IPS-NIHi7 (cell line): Measurements from ENCODE around the gene PLCB4.
A peak's percentile ranks its signal among the peaks of the same experiment; 100 is the strongest.

ENCODE experiments used
- DNase-seq: peaks from one replicate; pipeline ENCODE4 v3.0.0; 2012; ENCODE audit warnings: mixed read lengths; ENCODE audit errors: extremely low spot score

Gene PLCB4

DNA sequence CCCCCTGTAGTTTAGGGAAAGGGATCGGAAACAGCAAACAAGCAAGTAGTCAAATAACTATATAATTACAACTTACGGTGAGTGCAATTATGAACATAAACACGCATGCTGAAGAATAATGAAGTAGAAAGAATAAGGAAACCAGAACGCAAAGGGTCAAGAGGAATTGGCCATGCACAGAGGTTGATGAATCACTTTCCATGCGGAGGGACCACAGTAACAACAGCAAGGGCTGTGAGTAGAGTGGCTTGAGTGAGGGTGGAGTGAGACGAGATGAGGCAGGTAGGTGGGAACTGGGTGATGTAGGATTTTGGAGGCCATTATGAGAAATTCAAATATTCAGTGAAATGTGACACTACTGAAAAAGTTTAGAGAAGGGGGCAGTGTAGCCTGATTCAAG is 333.3 kb downstream of the PLCB4 start:
- no peak for DNase-seq

DNA sequence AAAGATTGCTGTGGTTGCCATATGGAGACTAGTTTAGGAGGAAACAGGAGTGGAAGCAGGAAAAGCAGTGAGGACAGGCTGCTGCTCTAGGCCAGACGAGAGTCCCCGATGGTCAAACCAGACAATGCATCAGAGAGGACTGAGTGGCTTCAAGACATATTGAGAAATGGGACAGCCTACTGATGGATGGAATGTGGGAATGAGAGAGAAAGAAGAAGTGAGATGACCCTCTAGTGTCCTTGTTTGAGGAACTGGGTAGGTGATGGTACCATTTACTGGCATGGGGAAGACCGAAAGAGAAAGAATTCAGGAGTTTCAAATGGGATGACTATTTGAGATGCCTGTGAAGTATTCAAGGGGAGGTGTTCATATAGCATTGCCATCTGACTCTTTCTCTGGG is 333.7 kb downstream of the PLCB4 start:
- DNase-seq: no peak

DNA sequence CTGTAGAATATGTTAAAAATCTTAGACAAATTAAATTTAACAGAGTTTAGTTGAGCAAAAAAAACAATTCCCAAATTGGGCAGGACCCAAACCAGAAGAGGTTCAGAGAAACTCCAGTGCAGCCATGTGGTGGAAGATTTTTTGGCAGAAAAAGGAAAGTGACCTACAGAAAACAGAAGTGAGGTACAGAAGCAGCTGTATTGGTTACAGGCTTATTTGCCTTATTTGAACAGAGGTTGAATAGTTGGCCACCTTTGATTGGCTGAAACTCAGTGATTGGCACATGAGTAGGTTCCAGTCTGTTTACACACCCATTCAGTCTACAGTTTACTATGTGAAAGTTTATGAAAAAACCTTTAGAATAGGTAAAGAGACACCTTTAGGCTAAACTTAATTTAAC is 334.6 kb downstream of the PLCB4 start:
- no peak for DNase-seq

DNA sequence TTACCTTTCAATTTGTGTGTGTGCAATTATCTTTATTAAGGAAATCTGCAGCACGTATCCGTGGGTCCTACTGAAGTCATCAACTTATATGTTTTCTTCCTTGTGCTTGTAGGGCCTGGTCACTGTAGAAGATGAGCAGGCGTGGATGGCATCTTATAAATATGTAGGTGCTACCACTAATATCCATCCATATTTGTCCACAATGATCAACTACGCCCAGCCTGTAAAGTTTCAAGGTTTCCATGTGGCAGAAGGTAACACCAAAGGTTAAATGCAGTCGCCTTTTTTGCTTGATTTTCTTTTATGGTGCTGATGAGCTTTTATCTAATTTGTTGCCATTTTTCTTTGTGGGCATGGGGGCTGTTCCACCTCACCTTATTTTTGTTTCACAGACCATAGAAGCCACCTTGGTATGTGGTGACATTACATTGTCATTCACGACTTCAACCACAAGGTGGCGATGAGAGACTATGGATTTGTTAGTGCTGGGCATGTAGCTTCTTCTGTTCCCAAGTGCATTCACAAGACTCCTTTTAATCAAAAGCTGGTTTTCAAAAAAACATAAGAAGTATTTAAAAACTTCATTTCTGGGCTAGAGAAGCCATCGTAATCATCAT is 339.0 kb downstream of the PLCB4 start:
- peak; percentile 72 for DNase-seq

- no peak for DNase-seq
Measured at GRCh38 chr20:9408422-9409300, 339.8 kb downstream of the PLCB4 start.

DNA sequence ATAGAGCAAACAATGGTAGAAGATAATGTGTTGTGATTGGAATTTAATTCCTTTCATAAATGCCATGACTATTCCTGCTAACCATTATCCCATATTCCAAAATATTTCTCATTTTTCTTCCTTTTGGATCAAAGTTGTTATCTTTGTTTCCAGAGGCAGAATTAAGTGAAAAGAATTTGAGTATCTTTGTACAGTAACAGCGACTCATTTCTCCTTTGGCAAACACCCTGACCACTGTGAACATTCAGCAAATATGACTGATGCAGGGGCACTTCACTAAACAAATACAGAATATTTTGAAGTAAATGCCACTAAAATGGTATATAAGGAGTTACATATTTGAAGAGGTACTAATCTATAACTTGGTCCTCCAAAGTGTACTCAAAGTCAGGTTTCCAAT is 340.5 kb downstream of the PLCB4 start:
- DNase-seq: no peak

GRCh38 chr20:9409981-9410380 is 341.1 kb downstream of the PLCB4 start:
- peak; percentile 20 for DNase-seq

DNA sequence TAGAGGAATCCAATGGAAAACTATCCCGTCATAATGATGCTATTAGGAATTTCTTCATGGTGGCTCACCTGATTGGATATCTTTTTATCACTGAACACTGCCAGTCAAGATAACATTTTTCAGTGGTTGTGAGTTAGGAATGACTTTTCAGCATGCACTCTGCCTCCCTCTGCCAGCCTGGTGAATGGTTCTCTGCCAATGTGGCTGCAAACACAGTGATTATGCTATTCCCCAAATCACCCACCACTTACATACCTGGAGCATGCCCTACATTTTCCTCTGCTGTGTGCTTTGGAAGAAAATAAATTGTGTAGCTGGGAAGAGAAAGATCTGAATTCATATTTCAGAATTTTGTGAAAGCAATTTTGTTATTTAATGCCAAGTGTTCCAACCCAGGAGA is 342.9 kb downstream of the PLCB4 start:
- DNase-seq: no peak

DNA sequence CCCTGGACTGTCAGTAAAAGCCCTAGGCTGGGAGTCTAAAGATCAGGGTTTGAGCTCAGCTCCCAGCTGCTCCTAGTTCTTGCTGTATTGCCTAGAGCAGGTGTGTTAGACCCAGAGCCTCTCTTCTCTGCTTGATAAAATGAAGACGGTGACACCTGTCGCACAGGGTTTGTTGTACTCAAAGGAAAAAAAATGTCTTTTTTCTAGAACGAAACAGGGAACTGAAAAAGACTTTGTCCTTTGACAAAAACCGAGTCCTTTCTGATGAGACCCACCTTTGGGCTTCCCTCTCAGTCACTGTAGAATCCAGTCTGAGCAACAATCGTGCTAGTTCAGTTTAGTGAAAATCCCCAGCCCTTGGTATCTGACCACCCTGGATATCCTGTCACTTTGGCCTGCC is 343.4 kb downstream of the PLCB4 start:
- DNase-seq: no peak

DNA sequence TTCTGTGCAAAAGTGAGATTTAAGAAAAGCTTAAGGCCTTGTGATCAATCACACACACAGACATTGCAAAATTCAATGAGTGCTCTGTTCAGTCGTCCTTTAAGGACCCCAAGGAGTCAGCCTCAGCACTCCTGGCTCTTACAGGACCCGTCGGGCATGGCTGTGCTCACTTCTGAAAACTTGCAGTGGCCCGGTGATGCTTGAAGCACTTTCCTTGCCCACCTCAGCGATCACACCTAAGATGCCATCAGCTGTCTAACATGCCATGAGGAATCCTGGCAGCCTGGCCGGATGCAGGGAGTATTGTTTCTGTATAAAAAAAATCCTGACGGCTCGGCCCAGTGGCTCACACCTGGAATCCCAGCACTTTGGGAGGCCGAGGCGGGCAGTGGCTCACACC is 344.1 kb downstream of the PLCB4 start:
- no peak for DNase-seq

GRCh38 chr20:9415426-9415825 is 346.5 kb downstream of the PLCB4 start:
- no peak for DNase-seq

DNA sequence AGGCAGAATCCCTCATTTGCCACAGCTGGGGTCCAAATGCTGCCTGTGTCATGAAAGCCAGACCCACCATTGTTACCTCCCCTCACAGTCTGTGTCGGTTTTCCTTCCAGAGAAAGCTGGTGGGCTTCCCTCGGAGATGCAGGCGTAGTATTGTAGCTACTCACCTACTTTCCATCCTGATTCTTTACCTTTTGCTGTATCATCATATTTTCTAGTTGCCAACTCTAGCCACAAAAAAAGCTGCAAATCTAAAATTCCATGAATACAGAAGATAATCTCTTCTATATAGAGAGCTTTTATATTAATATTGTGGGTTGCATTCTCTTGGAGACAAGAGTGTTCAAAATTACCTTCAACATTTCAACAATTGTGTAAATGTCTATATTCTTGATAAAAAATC is 347.5 kb downstream of the PLCB4 start:
- no peak for DNase-seq

- no peak for DNase-seq
Measured at GRCh38 chr20:9417665-9418064, 348.8 kb downstream of the PLCB4 start.

DNA sequence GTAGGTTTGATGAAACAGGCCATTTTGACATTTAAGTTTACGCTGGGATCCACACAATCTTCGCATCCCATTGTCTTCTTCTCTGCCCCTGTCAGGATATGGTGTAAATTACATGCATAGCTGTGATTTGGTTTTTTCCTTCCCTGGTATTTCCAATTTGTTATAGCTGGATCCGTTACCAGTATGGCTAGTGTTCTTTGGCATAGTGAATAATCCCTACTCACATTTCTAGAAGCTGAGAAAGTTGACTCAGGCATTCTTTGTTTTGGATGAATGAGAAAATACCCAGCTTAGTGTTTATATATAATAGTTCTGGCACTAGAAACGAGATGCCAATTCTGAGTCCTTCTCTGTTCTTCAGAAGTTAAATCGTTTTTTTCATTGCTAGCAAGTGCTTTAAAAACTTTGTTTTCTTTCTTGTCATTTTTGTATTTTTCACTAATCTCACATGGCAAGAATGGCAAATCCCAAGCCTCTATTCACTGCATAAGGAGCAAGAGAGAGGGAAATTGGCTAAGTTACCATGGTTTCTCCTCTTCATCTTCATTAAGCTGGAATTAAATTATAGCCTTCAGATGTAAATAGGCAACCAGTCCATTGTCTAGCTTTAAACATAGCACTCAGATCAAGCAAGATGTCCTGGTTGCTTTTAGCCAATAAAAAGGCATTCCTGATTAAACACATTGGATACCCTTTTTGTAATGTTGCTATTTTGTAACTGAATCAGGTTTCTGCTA is 353.6 kb downstream of the PLCB4 start:
- DNase-seq: no peak

DNA sequence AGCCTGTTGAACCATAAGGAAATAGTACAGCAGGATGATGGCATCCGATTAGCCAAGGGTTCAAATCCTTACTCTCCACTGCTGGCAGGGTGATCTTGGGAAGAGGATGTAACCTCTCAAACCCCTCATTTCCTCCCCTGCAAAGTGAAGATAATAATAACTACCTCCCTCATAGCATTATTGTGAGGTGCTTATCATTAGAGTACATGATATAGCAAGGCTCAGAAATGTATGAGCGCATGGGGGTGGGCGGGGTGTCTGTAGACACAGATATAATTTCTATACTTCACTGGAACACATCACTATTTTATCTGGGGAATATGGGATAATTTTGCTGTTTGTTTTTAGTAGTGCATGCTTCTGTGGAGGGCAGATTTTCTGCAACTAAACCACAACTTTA is 355.7 kb downstream of the PLCB4 start:
- no peak for DNase-seq

- no peak for DNase-seq
Measured at GRCh38 chr20:9427430-9428291, 358.8 kb downstream of the PLCB4 start.

DNA sequence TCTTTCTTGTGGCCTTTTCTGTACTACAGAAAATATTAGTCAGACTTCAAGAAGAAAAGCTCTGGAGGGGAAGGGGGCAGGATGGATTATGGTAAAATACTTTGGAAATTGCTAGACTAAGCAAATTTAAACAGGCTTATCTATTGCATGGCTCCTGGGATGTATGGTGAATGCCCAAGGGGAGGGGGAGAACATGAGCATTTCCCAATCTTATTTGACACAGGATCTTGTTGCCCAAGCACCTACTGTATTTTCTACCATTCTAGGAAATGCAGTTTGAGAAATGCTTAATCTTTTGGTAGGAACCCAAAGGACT is 359.4 kb downstream of the PLCB4 start:
- DNase-seq: no peak

- DNase-seq: no peak
Measured at GRCh38 chr20:9439806-9440205, 370.9 kb downstream of the PLCB4 start.

- DNase-seq: no peak
Measured at GRCh38 chr20:9440892-9441291, 372.0 kb downstream of the PLCB4 start.

DNA sequence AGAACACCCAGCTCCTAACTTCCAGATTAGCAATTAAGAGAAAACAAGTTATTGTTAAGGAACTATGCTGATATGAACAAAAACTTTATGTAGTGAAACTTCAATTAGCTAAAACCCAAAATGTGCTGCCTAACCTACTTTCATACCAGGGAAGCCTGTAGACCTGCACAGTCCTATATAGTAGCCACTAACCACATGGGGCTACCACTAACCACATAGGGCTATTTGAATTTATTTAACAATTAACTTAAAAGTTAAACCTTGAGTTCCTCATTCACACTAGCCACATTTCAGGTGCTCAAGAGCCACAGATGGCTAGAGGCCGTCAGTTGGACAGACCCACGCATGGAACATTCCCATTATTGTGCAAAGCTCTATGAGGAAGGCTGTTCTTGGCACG is 373.1 kb downstream of the PLCB4 start:
- no peak for DNase-seq

- DNase-seq: no peak
Measured at GRCh38 chr20:9442858-9443257, 374.0 kb downstream of the PLCB4 start.

DNA sequence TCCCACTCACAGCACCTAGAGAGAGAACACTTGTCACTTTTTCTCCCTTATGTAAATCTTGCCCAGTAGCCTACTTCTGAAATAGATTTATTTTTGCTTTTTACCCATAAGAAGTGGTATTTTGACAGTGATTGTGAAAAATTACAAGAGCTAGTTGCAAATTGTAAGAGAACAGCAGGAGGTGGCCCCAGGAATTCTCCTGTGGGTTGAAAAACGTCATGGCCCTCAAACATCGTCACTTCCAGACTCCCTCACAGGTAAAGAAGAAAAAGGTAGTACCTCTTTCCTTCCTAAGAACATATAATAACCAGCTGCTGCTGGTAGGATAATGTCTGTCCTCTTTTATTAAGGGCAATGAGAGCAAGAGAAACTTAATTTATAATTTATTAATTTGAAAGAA is 376.0 kb downstream of the PLCB4 start:
- no peak for DNase-seq
